GM23338 (cell line): ENCODE measurements around the gene ATP1A3.

ENCODE experiments used
- CREB1 ChIP-seq: fragments of 250-450 bp; sonication (Bioruptor Pico); IDR thresholded peaks from 2 replicates; pipeline ENCODE4 v1.5.0; 2020; ENCODE audit warnings: low read depth, mild to moderate bottlenecking, moderate library complexity
- CTCF ChIP-seq, 2 experiments: fragments of 200-600 bp in 1 of 2; sonication (generic) in 1 of 2; conservative IDR thresholded peaks; 2 replicates each; pipeline versions ENCODE4 v1.5.1 to v1.6.1; 2016 to 2017; ENCODE audit warnings: antibody characterized with exemption in 2 of 2, low read depth in 2 of 2, mild to moderate bottlenecking in 2 of 2, moderate library complexity in 1 of 2
- ETS1 ChIP-seq: IDR thresholded peaks from 2 replicates; pipeline ENCODE4 v1.6.1; 2016; ENCODE audit warnings: antibody characterized with exemption
- EZH2 ChIP-seq: fragments of 200-600 bp; sonication (generic); IDR thresholded peaks from one replicate; pipeline ENCODE4 v1.8.0; 2017; ENCODE audit warnings: antibody characterized with exemption, mild to moderate bottlenecking, low read depth; ENCODE audit not compliant: unreplicated experiment
- EZH2phosphoT487 ChIP-seq: fragments of 200-600 bp; sonication (generic); IDR thresholded peaks from one replicate; pipeline ENCODE4 v1.8.1; 2018; ENCODE audit warnings: antibody characterized with exemption; ENCODE audit not compliant: unreplicated experiment
- JUNB ChIP-seq: IDR thresholded peaks from one replicate; pipeline ENCODE4 v1.6.1; 2016; ENCODE audit warnings: antibody characterized with exemption; ENCODE audit not compliant: unreplicated experiment
- NANOG ChIP-seq: IDR thresholded peaks from 2 replicates; pipeline ENCODE4 v1.6.1; 2016; ENCODE audit warnings: antibody characterized with exemption, borderline replicate concordance
- POLR2AphosphoS5 ChIP-seq: IDR thresholded peaks from 2 replicates; pipeline ENCODE4 v1.6.1; 2016; ENCODE audit warnings: antibody characterized with exemption, low read depth
- REST ChIP-seq: IDR thresholded peaks from one replicate; pipeline ENCODE4 v1.6.1; 2018; ENCODE audit warnings: antibody characterized with exemption; ENCODE audit not compliant: unreplicated experiment
- ZNF331 ChIP-seq: fragments of 250-450 bp; sonication (Bioruptor Pico); IDR thresholded peaks from 2 replicates; pipeline ENCODE4 v1.5.0; 2020; ENCODE audit warnings: low read depth, mild to moderate bottlenecking, moderate library complexity
- ZNF462 ChIP-seq: fragments of 250-450 bp; sonication (Bioruptor Pico); IDR thresholded peaks from 2 replicates; pipeline ENCODE4 v1.5.0; 2020; ENCODE audit warnings: mild to moderate bottlenecking, moderate library complexity

- TF ChIP-seq CTCF (conservative IDR thresholded peaks at IDR 0.05; ENCODE audit: low read depth in 2 of 2) = peak; percentile 95 to 96
- no peak for TF ChIP-seq EZH2
- no peak for TF ChIP-seq POLR2AphosphoS5
- no peak for TF ChIP-seq REST
- no peak for TF ChIP-seq CREB1
- no peak for TF ChIP-seq EZH2phosphoT487
- no peak for TF ChIP-seq ZNF462 (CRISPR knock-in tag)
- TF ChIP-seq ZNF331 (CRISPR knock-in tag) = no peak
- TF ChIP-seq NANOG = no peak
- no peak for TF ChIP-seq JUNB
- TF ChIP-seq ETS1 = no peak
These were observed 36.1 kb downstream of the ATP1A3 start for GRCh38 chr19:41957838-41958366.
